B cell (primary cell): ENCODE results near the gene AIFM2.

Experiments
- EZH2 ChIP-seq: IDR thresholded peaks from 2 replicates; pipeline ENCODE4 v1.6.1; 2012; ENCODE audit warnings: borderline replicate concordance, low read depth, mild to moderate bottlenecking, moderate library complexity, low read length; ENCODE audit not compliant: insufficient read depth, poor library complexity, severe bottlenecking
- TF ChIP-seq, protein P1 (sequence below): fragments of 200-600 bp; IDR thresholded peaks from one replicate; pipeline ENCODE4 v1.8.0; 2022; ENCODE audit warnings: antibody characterized with exemption, mild to moderate bottlenecking

DNA sequence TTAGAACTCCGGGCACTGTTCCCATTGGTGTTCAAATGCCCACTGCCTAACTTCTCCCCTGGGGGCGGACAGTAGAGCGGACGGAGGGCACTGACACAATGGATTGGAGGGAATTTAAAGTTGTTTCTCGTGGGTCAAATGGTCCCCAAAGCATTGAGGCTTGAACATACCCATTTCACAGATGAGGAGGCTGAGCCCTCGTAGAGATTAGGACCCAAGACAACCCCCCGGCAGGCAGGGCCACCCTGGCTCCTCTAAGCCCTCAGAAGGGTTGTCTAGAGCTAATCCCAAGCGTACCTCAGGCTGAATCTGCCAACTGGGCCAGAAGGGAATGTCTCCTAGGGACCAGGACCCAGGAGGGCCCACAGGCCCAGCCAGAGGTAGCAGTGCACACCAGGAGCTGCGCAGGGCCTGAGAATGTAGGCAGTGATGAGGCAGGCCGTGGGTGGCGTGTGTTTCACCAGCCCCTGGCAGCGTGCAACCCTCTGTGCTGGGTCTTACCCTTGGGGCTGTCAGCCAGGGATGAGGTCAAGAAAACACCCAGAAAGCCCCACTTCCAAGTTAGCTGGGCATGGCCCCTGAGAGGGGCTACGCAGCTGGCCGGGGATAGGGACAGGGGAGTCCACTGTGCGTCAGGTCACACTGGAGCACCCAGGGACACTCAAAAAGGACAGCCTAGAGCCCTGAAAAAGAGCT lies 5.8 kb downstream of the AIFM2 start:
- TF ChIP-seq, protein P1, sequence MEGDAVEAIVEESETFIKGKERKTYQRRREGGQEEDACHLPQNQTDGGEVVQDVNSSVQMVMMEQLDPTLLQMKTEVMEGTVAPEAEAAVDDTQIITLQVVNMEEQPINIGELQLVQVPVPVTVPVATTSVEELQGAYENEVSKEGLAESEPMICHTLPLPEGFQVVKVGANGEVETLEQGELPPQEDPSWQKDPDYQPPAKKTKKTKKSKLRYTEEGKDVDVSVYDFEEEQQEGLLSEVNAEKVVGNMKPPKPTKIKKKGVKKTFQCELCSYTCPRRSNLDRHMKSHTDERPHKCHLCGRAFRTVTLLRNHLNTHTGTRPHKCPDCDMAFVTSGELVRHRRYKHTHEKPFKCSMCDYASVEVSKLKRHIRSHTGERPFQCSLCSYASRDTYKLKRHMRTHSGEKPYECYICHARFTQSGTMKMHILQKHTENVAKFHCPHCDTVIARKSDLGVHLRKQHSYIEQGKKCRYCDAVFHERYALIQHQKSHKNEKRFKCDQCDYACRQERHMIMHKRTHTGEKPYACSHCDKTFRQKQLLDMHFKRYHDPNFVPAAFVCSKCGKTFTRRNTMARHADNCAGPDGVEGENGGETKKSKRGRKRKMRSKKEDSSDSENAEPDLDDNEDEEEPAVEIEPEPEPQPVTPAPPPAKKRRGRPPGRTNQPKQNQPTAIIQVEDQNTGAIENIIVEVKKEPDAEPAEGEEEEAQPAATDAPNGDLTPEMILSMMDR, result no peak
- no peak for TF ChIP-seq EZH2
